ENCODE results near the gene VEZT. TPM values are rescaled to one million over a fixed set of nuclear protein-coding genes. Genes with fewer than 3 reads are reported as not detected.

Gene VEZT
- total RNA-seq, 1 donor from 2014 or later, result 79.1 TPM

GRCh38 chr12:95259368-95259767 lies 41.8 kb downstream of the VEZT start:
- Mint-ChIP-seq H3K27ac (ENCODE audit: unreplicated experiment) (no peak overlapping the region), H3K4me3 (no peak overlapping the region), H3K9me3 (no peaks in the 10 kb centered on the region), H3K27me3 (ENCODE audit: low read depth) (no peaks in the 10 kb centered on the region), H3K4me1 (no peaks in the 10 kb centered on the region), H3K36me3 (ENCODE audit: low read depth) (peaks cover 14% of the 10 kb centered on the region)
- no peak for TF ChIP-seq CTCF (conservative IDR thresholded peaks at IDR 0.05)
- DNase-seq (ENCODE audit: low read depth, low spot score), result no peak

GRCh38 chr12:95261109-95261508 lies 43.5 kb downstream of the VEZT start:
- H3K4me3 Mint-ChIP-seq, result no peak overlapping the region
- no peaks in the 10 kb centered on the region for H3K27me3 Mint-ChIP-seq (ENCODE audit: low read depth)
- no peaks in the 10 kb centered on the region for H3K9me3 Mint-ChIP-seq
- no peak overlapping the region for H3K27ac Mint-ChIP-seq (ENCODE audit: unreplicated experiment)
- H3K36me3 Mint-ChIP-seq (ENCODE audit: low read depth), result peaks cover 3% of the 10 kb centered on the region
- DNase-seq (ENCODE audit: low read depth, low spot score), result no peak
- TF ChIP-seq CTCF (conservative IDR thresholded peaks at IDR 0.05), result no peak
- no peaks in the 10 kb centered on the region for H3K4me1 Mint-ChIP-seq

- no peak for TF ChIP-seq CTCF (conservative IDR thresholded peaks at IDR 0.05)
- no peak for DNase-seq (ENCODE audit: low read depth, low spot score)
- H3K27me3 Mint-ChIP-seq (ENCODE audit: low read depth), result no peaks in the 10 kb centered on the region
- H3K27ac Mint-ChIP-seq (ENCODE audit: unreplicated experiment), result no peak overlapping the region
- H3K4me3 Mint-ChIP-seq, result no peak overlapping the region
- H3K9me3 Mint-ChIP-seq, result no peaks in the 10 kb centered on the region
- peaks cover 3% of the 10 kb centered on the region for H3K36me3 Mint-ChIP-seq (ENCODE audit: low read depth)
- H3K4me1 Mint-ChIP-seq, result no peaks in the 10 kb centered on the region
These were observed 45.2 kb downstream of the VEZT start for GRCh38 chr12:95262808-95263207.

- no peak for TF ChIP-seq CTCF (conservative IDR thresholded peaks at IDR 0.05)
- Mint-ChIP-seq H3K36me3 (ENCODE audit: low read depth) (peaks cover 6% of the 10 kb centered on the region), H3K9me3 (no peaks in the 10 kb centered on the region), H3K4me1 (no peaks in the 10 kb centered on the region), H3K27me3 (ENCODE audit: low read depth) (no peaks in the 10 kb centered on the region), H3K4me3 (no peak overlapping the region), H3K27ac (ENCODE audit: unreplicated experiment) (no peak overlapping the region)
- DNase-seq (ENCODE audit: low read depth, low spot score), result no peak
These were observed 48.2 kb downstream of the VEZT start for GRCh38 chr12:95265765-95266164.

- H3K4me3 Mint-ChIP-seq, result no peak overlapping the region
- no peaks in the 10 kb centered on the region for H3K9me3 Mint-ChIP-seq
- H3K27me3 Mint-ChIP-seq (ENCODE audit: low read depth), result no peaks in the 10 kb centered on the region
- H3K4me1 Mint-ChIP-seq, result no peaks in the 10 kb centered on the region
- no peak for TF ChIP-seq CTCF (conservative IDR thresholded peaks at IDR 0.05)
- peaks cover 6% of the 10 kb centered on the region for H3K36me3 Mint-ChIP-seq (ENCODE audit: low read depth)
- H3K27ac Mint-ChIP-seq (ENCODE audit: unreplicated experiment), result no peak overlapping the region
- no peak for DNase-seq (ENCODE audit: low read depth, low spot score)
These were observed 48.6 kb downstream of the VEZT start for GRCh38 chr12:95266254-95266653.

GRCh38 chr12:95269892-95270291 lies 52.3 kb downstream of the VEZT start:
- H3K27me3 Mint-ChIP-seq (ENCODE audit: low read depth), result no peaks in the 10 kb centered on the region
- H3K4me3 Mint-ChIP-seq, result no peak overlapping the region
- H3K36me3 Mint-ChIP-seq (ENCODE audit: low read depth), result peaks cover 12% of the 10 kb centered on the region
- H3K4me1 Mint-ChIP-seq, result no peaks in the 10 kb centered on the region
- TF ChIP-seq CTCF (conservative IDR thresholded peaks at IDR 0.05), result no peak
- no peak overlapping the region for H3K27ac Mint-ChIP-seq (ENCODE audit: unreplicated experiment)
- no peaks in the 10 kb centered on the region for H3K9me3 Mint-ChIP-seq
- DNase-seq (ENCODE audit: low read depth, low spot score), result no peak

All from neural crest cell (in vitro differentiated cells).